HG02885 (cell line): ENCODE measurements around the gene TSC2.
"Not testable (repeated sequence)": the region's sequence is repeated elsewhere in the genome, so short reads cannot be mapped to it uniquely, and the experiment has no call there.

Experiments
- ATAC-seq: cut with Tn5 transposase; IDR thresholded peaks from one replicate; pipeline ENCODE4 v1.9.1; 2021; ENCODE audit warnings: mild to moderate bottlenecking; ENCODE audit not compliant: unreplicated experiment, poor library complexity

TSC2 gene

GRCh38 chr16:2028620-2029220 lies 19.1 kb upstream of the TSC2 start:
- no peak for ATAC-seq

- no peak for ATAC-seq
Measured at GRCh38 chr16:2029350-2029749, 18.4 kb upstream of the TSC2 start.

GRCh38 chr16:2030036-2030435 lies 17.7 kb upstream of the TSC2 start:
- ATAC-seq, result no peak

GRCh38 chr16:2031081-2031577 lies 16.7 kb upstream of the TSC2 start:
- no peak for ATAC-seq

- ATAC-seq, result no peak
Measured at GRCh38 chr16:2032285-2033056, 15.3 kb upstream of the TSC2 start.

GRCh38 chr16:2033057-2033908 lies 14.5 kb upstream of the TSC2 start:
- ATAC-seq, result no peak

- ATAC-seq, result not testable (repeated sequence)
Measured at GRCh38 chr16:2033909-2034695, 13.7 kb upstream of the TSC2 start.

GRCh38 chr16:2034696-2035430 lies 12.9 kb upstream of the TSC2 start:
- no peak for ATAC-seq

- ATAC-seq, result no peak
Measured at GRCh38 chr16:2035431-2036199, 12.2 kb upstream of the TSC2 start.

- ATAC-seq, result no peak
Measured at GRCh38 chr16:2036200-2036966, 11.4 kb upstream of the TSC2 start.

- no peak for ATAC-seq
Measured at GRCh38 chr16:2037115-2037514, 10.7 kb upstream of the TSC2 start.

GRCh38 chr16:2037647-2038381 lies 10.0 kb upstream of the TSC2 start:
- ATAC-seq, result no peak

- no peak for ATAC-seq
Measured at GRCh38 chr16:2038382-2039231, 9.2 kb upstream of the TSC2 start.

GRCh38 chr16:2039274-2040031 lies 8.3 kb upstream of the TSC2 start:
- no peak for ATAC-seq

- no peak for ATAC-seq
Measured at GRCh38 chr16:2040041-2040786, 7.6 kb upstream of the TSC2 start.
